ENCODE measurements around the gene AMOTL1. TPM values are rescaled to one million over a fixed set of nuclear protein-coding genes. Genes with fewer than 3 reads are reported as not detected.

The AMOTL1 gene
- polyA plus RNA-seq, 4 donors: 0.81 to 16.5 (median 3.7) TPM

- 85 to 96% (median 88%) methylated on average over 3 of the region's 3 CpGs for whole genome bisulfite sequencing, 3 donors
- Histone ChIP-seq H3K9me3 (ENCODE audit: control insufficient read depth in 2 of 2, insufficient read depth in 1 of 2, low read depth in 1 of 2, low read length in 1 of 2) (no peaks in the 10 kb centered on the region), H3K4me1 (ENCODE audit: control insufficient read depth in 3 of 3, insufficient read depth in 2 of 3, low read depth in 1 of 3, low read length in 2 of 3) (no peaks in the 10 kb centered on the region), H3K27ac (ENCODE audit: low read depth in 1 of 3, low read length in 2 of 3) (no peak overlapping the region), H3K27me3 (ENCODE audit: control insufficient read depth in 3 of 3, insufficient read depth in 3 of 3, low read length in 3 of 3) (no peaks in the 10 kb centered on the region), H3K4me3 (ENCODE audit: low read depth in 1 of 3, low read length in 3 of 3) (no peak overlapping the region), H3K36me3 (ENCODE audit: control insufficient read depth in 3 of 3, insufficient read depth in 2 of 3, low read depth in 1 of 3, low read length in 3 of 3) (no peaks in the 10 kb centered on the region)
- DNase-seq (no peak), FAIRE-seq (no peak)
Observed at GRCh38 chr11:94758666-94759065, 9.5 kb upstream of the AMOTL1 start.

GRCh38 chr11:94759522-94759921, 8.6 kb upstream of the AMOTL1 start:
- no peaks in the 10 kb centered on the region for H3K36me3 ChIP-seq (ENCODE audit: control insufficient read depth in 3 of 3, insufficient read depth in 2 of 3, low read depth in 1 of 3, low read length in 3 of 3)
- no peak overlapping the region for H3K4me3 ChIP-seq (ENCODE audit: low read depth in 1 of 3, low read length in 3 of 3)
- H3K4me1 ChIP-seq (ENCODE audit: control insufficient read depth in 3 of 3, insufficient read depth in 2 of 3, low read depth in 1 of 3, low read length in 2 of 3): no peaks in the 10 kb centered on the region
- no peak for FAIRE-seq
- H3K9me3 ChIP-seq (ENCODE audit: control insufficient read depth in 2 of 2, insufficient read depth in 1 of 2, low read depth in 1 of 2, low read length in 1 of 2): no peaks in the 10 kb centered on the region
- 75 to 93% (median 81%) methylated on average over 2 of the region's 2 CpGs for WGBS, 3 donors
- DNase-seq: no peak
- no peak overlapping the region for H3K27ac ChIP-seq (ENCODE audit: low read depth in 1 of 3, low read length in 2 of 3)
- no peaks in the 10 kb centered on the region for H3K27me3 ChIP-seq (ENCODE audit: control insufficient read depth in 3 of 3, insufficient read depth in 3 of 3, low read length in 3 of 3)

GRCh38 chr11:94760296-94760695, 7.9 kb upstream of the AMOTL1 start:
- DNase-seq (no peak), FAIRE-seq (no peak)
- no peak overlapping the region for H3K27ac ChIP-seq (ENCODE audit: low read depth in 1 of 3, low read length in 2 of 3)
- no peaks in the 10 kb centered on the region for H3K27me3 ChIP-seq (ENCODE audit: control insufficient read depth in 3 of 3, insufficient read depth in 3 of 3, low read length in 3 of 3)
- H3K9me3 ChIP-seq (ENCODE audit: control insufficient read depth in 2 of 2, insufficient read depth in 1 of 2, low read depth in 1 of 2, low read length in 1 of 2): no peaks in the 10 kb centered on the region
- no peak overlapping the region for H3K4me3 ChIP-seq (ENCODE audit: low read depth in 1 of 3, low read length in 3 of 3)
- H3K4me1 ChIP-seq (ENCODE audit: control insufficient read depth in 3 of 3, insufficient read depth in 2 of 3, low read depth in 1 of 3, low read length in 2 of 3): no peaks in the 10 kb centered on the region
- no peaks in the 10 kb centered on the region for H3K36me3 ChIP-seq (ENCODE audit: control insufficient read depth in 3 of 3, insufficient read depth in 2 of 3, low read depth in 1 of 3, low read length in 3 of 3)

GRCh38 chr11:94762208-94762607, 5.9 kb upstream of the AMOTL1 start:
- Histone ChIP-seq H3K36me3 (ENCODE audit: control insufficient read depth in 3 of 3, insufficient read depth in 2 of 3, low read depth in 1 of 3, low read length in 3 of 3) (no peaks in the 10 kb centered on the region), H3K27me3 (ENCODE audit: control insufficient read depth in 3 of 3, insufficient read depth in 3 of 3, low read length in 3 of 3) (no peaks in the 10 kb centered on the region), H3K4me3 (ENCODE audit: low read depth in 1 of 3, low read length in 3 of 3) (no peak overlapping the region), H3K9me3 (ENCODE audit: control insufficient read depth in 2 of 2, insufficient read depth in 1 of 2, low read depth in 1 of 2, low read length in 1 of 2) (no peaks in the 10 kb centered on the region), H3K27ac (ENCODE audit: low read depth in 1 of 3, low read length in 2 of 3) (no peak overlapping the region), H3K4me1 (ENCODE audit: control insufficient read depth in 3 of 3, insufficient read depth in 2 of 3, low read depth in 1 of 3, low read length in 2 of 3) (peaks cover 0 to under 1% (median 0%) of the 10 kb centered on the region in 3 donors)
- DNase-seq (no peak), FAIRE-seq (no peak)
- 85 to 100% (median 97%) methylated on average over 1 of the region's 1 CpG for WGBS, 3 donors

- DNase-seq: no peak
- Histone ChIP-seq H3K4me1 (ENCODE audit: control insufficient read depth in 3 of 3, insufficient read depth in 2 of 3, low read depth in 1 of 3, low read length in 2 of 3) (peaks cover 0 to 6% (median 4%) of the 10 kb centered on the region in 3 donors), H3K27me3 (ENCODE audit: control insufficient read depth in 3 of 3, insufficient read depth in 3 of 3, low read length in 3 of 3) (no peaks in the 10 kb centered on the region), H3K27ac (ENCODE audit: low read depth in 1 of 3, low read length in 2 of 3) (no peak overlapping the region), H3K36me3 (ENCODE audit: control insufficient read depth in 3 of 3, insufficient read depth in 2 of 3, low read depth in 1 of 3, low read length in 3 of 3) (no peaks in the 10 kb centered on the region), H3K9me3 (ENCODE audit: control insufficient read depth in 2 of 2, insufficient read depth in 1 of 2, low read depth in 1 of 2, low read length in 1 of 2) (no peaks in the 10 kb centered on the region), H3K4me3 (ENCODE audit: low read depth in 1 of 3, low read length in 3 of 3) (no peak overlapping the region)
- 83 to 94% (median 93%) methylated on average over 2 of the region's 2 CpGs for WGBS, 3 donors
- no peak for FAIRE-seq
Observed at GRCh38 chr11:94762995-94763394, 5.2 kb upstream of the AMOTL1 start.

- 53 to 74% (median 73%) methylated on average over 5 of the region's 5 CpGs for WGBS, 3 donors
- Histone ChIP-seq H3K27ac (ENCODE audit: low read depth in 1 of 3, low read length in 2 of 3) (peak overlapping the region in 1 of 3 donors; percentile 52), H3K27me3 (ENCODE audit: control insufficient read depth in 3 of 3, insufficient read depth in 3 of 3, low read length in 3 of 3) (peaks cover 0 to 6% (median 0%) of the 10 kb centered on the region in 3 donors), H3K4me1 (ENCODE audit: control insufficient read depth in 3 of 3, insufficient read depth in 2 of 3, low read depth in 1 of 3, low read length in 2 of 3) (peaks cover 0 to 15% (median 4%) of the 10 kb centered on the region in 3 donors), H3K4me3 (ENCODE audit: low read depth in 1 of 3, low read length in 3 of 3) (no peak overlapping the region), H3K9me3 (ENCODE audit: control insufficient read depth in 2 of 2, insufficient read depth in 1 of 2, low read depth in 1 of 2, low read length in 1 of 2) (no peaks in the 10 kb centered on the region), H3K36me3 (ENCODE audit: control insufficient read depth in 3 of 3, insufficient read depth in 2 of 3, low read depth in 1 of 3, low read length in 3 of 3) (no peaks in the 10 kb centered on the region)
- DNase-seq: peak in 1 of 2 donors; percentile 17
- FAIRE-seq: no peak
Observed at GRCh38 chr11:94766713-94767206, 1.4 kb upstream of the AMOTL1 start.

GRCh38 chr11:94767291-94767690, 865 bp upstream of the AMOTL1 start:
- peaks cover 0 to 6% (median 0%) of the 10 kb centered on the region in 3 donors for H3K27me3 ChIP-seq (ENCODE audit: control insufficient read depth in 3 of 3, insufficient read depth in 3 of 3, low read length in 3 of 3)
- FAIRE-seq (no peak), DNase-seq (no peak)
- H3K4me3 ChIP-seq (ENCODE audit: low read depth in 1 of 3, low read length in 3 of 3): peak overlapping the region in 1 of 3 donors; percentile 89
- H3K36me3 ChIP-seq (ENCODE audit: control insufficient read depth in 3 of 3, insufficient read depth in 2 of 3, low read depth in 1 of 3, low read length in 3 of 3): no peaks in the 10 kb centered on the region
- WGBS, 3 donors: 35 to 63% (median 58%) methylated on average over 5 of the region's 5 CpGs
- peaks cover 0 to 15% (median 4%) of the 10 kb centered on the region in 3 donors for H3K4me1 ChIP-seq (ENCODE audit: control insufficient read depth in 3 of 3, insufficient read depth in 2 of 3, low read depth in 1 of 3, low read length in 2 of 3)
- no peaks in the 10 kb centered on the region for H3K9me3 ChIP-seq (ENCODE audit: control insufficient read depth in 2 of 2, insufficient read depth in 1 of 2, low read depth in 1 of 2, low read length in 1 of 2)
- H3K27ac ChIP-seq (ENCODE audit: low read depth in 1 of 3, low read length in 2 of 3): peak overlapping the region in 2 of 3 donors; percentile 52 to 93

- no peaks in the 10 kb centered on the region for H3K9me3 ChIP-seq (ENCODE audit: control insufficient read depth in 2 of 2, insufficient read depth in 1 of 2, low read depth in 1 of 2, low read length in 1 of 2)
- 1 to 2% (median 1%) methylated on average over 82 to 91 of the region's 91 CpGs for WGBS, 3 donors
- H3K4me1 ChIP-seq (ENCODE audit: control insufficient read depth in 3 of 3, insufficient read depth in 2 of 3, low read depth in 1 of 3, low read length in 2 of 3): peaks cover 0 to 15% (median 4%) of the 10 kb centered on the region in 3 donors
- peak in 1 of 2 donors; percentile 77 for DNase-seq
- no peaks in the 10 kb centered on the region for H3K36me3 ChIP-seq (ENCODE audit: control insufficient read depth in 3 of 3, insufficient read depth in 2 of 3, low read depth in 1 of 3, low read length in 3 of 3)
- no peak for FAIRE-seq
- peak overlapping the region; percentile 62 to 89 (median 62) for H3K4me3 ChIP-seq (ENCODE audit: low read depth in 1 of 3, low read length in 3 of 3)
- H3K27me3 ChIP-seq (ENCODE audit: control insufficient read depth in 3 of 3, insufficient read depth in 3 of 3, low read length in 3 of 3): peaks cover 0 to 6% (median 0%) of the 10 kb centered on the region in 3 donors
- H3K27ac ChIP-seq (ENCODE audit: low read depth in 1 of 3, low read length in 2 of 3): peak overlapping the region; percentile 21 to 93 (median 76)
Observed at GRCh38 chr11:94768602-94769541, 716 bp downstream of the AMOTL1 start.
